ENCODE results near the gene RHOT2. TPM values are rescaled to one million over a fixed set of nuclear protein-coding genes. Genes with fewer than 3 reads are reported as not detected.
"Not testable (repeated sequence)": the region's sequence is repeated elsewhere in the genome, so short reads cannot be mapped to it uniquely, and the experiment has no call there.

RHOT2 gene
- total RNA-seq, 1 donor from 2014 or later = 43.6 TPM

- no peak for DNase-seq (ENCODE audit: low read depth)
These were observed 14.0 kb downstream of the RHOT2 start for GRCh38 chr16:681746-682427.

- no peak for DNase-seq (ENCODE audit: low read depth)
These were observed 14.8 kb downstream of the RHOT2 start for GRCh38 chr16:682493-683395.

- no peak for DNase-seq (ENCODE audit: low read depth)
These were observed 15.6 kb downstream of the RHOT2 start for GRCh38 chr16:683396-684070.

- DNase-seq (ENCODE audit: low read depth) = peak; percentile 85
These were observed 16.3 kb downstream of the RHOT2 start, which contains the start of gene JMJD8 for GRCh38 chr16:684071-684794. Gene JMJD8, minus strand, starts transcription at chr16:684334. Its CDS starts 15 bp downstream, at chr16:684319.

- no peak for DNase-seq (ENCODE audit: low read depth)
These were observed 17.2 kb downstream of the RHOT2 start for GRCh38 chr16:684961-685696.

- DNase-seq (ENCODE audit: low read depth) = no peak
These were observed 18.0 kb downstream of the RHOT2 start for GRCh38 chr16:685967-686366.

GRCh38 chr16:686459-687260 lies 18.7 kb downstream of the RHOT2 start:
- no peak for DNase-seq (ENCODE audit: low read depth)

- no peak for DNase-seq (ENCODE audit: low read depth)
These were observed 19.6 kb downstream of the RHOT2 start for GRCh38 chr16:687499-687898.

- DNase-seq (ENCODE audit: low read depth) = no peak
These were observed 21.4 kb downstream of the RHOT2 start for GRCh38 chr16:689175-689897.

- not testable (repeated sequence) for DNase-seq (ENCODE audit: low read depth)
These were observed 23.3 kb downstream of the RHOT2 start for GRCh38 chr16:691242-691641.

GRCh38 chr16:692356-693108 lies 24.6 kb downstream of the RHOT2 start:
- no peak for DNase-seq (ENCODE audit: low read depth)

GRCh38 chr16:693364-693763 lies 25.4 kb downstream of the RHOT2 start:
- no peak for DNase-seq (ENCODE audit: low read depth)

GRCh38 chr16:693766-694165 lies 25.8 kb downstream of the RHOT2 start:
- no peak for DNase-seq (ENCODE audit: low read depth)

GRCh38 chr16:694187-694862 lies 26.4 kb downstream of the RHOT2 start:
- DNase-seq (ENCODE audit: low read depth) = no peak

- DNase-seq (ENCODE audit: low read depth) = no peak
These were observed 27.0 kb downstream of the RHOT2 start for GRCh38 chr16:694863-695354.

- DNase-seq (ENCODE audit: low read depth) = peak; percentile 44
These were observed 27.6 kb downstream of the RHOT2 start for GRCh38 chr16:695355-696089.
